ENCODE measurements around the gene SPECC1L.

The SPECC1L gene

DNA sequence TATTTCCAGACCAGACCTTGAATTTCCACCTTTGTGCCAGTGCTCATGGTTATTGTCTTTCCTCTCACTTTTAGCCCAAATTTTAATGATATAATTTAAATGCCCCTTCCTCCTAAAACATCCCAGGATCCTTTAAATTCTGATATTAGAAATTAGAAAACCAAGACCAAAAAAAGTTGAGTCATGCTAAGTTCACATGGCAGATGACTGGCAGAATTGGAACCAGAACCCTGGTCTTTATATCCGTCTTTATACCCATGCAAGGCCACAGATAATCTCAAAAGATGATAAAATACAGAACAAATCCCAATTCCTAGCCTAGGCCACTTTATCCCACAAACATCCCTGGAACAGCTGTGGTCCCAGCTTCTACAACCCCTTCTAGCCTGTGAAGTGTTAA is 183.2 kb downstream of the SPECC1L start:
- H2AFZ ChIP-seq (ENCODE audit: low read length): no peak overlapping the region

DNA sequence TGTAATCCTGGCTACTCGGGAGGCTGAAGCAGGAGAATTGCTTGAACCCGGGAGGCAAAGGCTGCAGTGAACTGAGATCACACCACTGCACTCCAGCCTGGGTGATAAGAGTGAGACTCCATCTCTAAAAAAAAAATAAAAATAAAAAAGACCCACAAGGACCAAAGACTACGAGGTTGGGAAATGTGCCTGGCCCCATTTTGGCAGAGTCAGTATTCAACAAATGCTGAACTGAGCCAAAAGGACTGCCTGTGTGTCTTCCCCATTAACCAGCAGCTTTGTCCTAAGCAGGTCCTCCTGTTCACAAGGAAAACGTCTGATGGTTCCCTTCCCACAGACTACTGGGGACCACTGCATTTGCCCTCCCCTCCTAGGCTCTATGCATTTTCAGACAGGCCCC is 184.4 kb downstream of the SPECC1L start:
- H3K36me3 ChIP-seq (ENCODE audit: insufficient read depth, low read length): no peaks in the 10 kb centered on the region
- no peak overlapping the region for H3K4me2 ChIP-seq (ENCODE audit: low read depth, low read length, poor library complexity, severe bottlenecking)
- no peaks in the 10 kb centered on the region for H3F3A ChIP-seq (ENCODE audit: low read depth)
- H3K9me3 ChIP-seq (ENCODE audit: insufficient read depth, low read depth, low read length): no peaks in the 10 kb centered on the region
- H4K20me1 ChIP-seq (ENCODE audit: insufficient read depth, low read length, poor library complexity, severe bottlenecking): no peaks in the 10 kb centered on the region
- H3K9me2 ChIP-seq (replicated peaks; ENCODE audit: low read depth, low read length): no peaks in the 10 kb centered on the region
- no peak overlapping the region for H3K9ac ChIP-seq (ENCODE audit: low read depth, low read length, poor library complexity, severe bottlenecking)
- peaks cover 16% of the 10 kb centered on the region for H3K4me1 ChIP-seq (ENCODE audit: insufficient read depth, low read length, poor library complexity, severe bottlenecking)
- H3K79me2 ChIP-seq (ENCODE audit: insufficient read depth, low read length): no peaks in the 10 kb centered on the region
- TF ChIP-seq, protein P1, sequence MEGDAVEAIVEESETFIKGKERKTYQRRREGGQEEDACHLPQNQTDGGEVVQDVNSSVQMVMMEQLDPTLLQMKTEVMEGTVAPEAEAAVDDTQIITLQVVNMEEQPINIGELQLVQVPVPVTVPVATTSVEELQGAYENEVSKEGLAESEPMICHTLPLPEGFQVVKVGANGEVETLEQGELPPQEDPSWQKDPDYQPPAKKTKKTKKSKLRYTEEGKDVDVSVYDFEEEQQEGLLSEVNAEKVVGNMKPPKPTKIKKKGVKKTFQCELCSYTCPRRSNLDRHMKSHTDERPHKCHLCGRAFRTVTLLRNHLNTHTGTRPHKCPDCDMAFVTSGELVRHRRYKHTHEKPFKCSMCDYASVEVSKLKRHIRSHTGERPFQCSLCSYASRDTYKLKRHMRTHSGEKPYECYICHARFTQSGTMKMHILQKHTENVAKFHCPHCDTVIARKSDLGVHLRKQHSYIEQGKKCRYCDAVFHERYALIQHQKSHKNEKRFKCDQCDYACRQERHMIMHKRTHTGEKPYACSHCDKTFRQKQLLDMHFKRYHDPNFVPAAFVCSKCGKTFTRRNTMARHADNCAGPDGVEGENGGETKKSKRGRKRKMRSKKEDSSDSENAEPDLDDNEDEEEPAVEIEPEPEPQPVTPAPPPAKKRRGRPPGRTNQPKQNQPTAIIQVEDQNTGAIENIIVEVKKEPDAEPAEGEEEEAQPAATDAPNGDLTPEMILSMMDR (conservative IDR thresholded peaks at IDR 0.05; ENCODE audit: low read length): no peak
- TF ChIP-seq EZH2phosphoT487 (IDR thresholded peaks at IDR 0.05; ENCODE audit: borderline replicate concordance): no peak
- no peaks in the 10 kb centered on the region for H3K27me3 ChIP-seq (ENCODE audit: insufficient read depth, low read length, poor library complexity, severe bottlenecking)
- H3K4me3 ChIP-seq (ENCODE audit: low read length, poor library complexity, severe bottlenecking): no peak overlapping the region
- peak overlapping the region; percentile 50; the same call in 1 of the 2 replicates for H2AFZ ChIP-seq (ENCODE audit: low read length)

More for the DNA sequence above, 183.2 kb downstream of the SPECC1L start:
- Histone ChIP-seq H3K4me1 (ENCODE audit: insufficient read depth, low read length, poor library complexity, severe bottlenecking) (peaks cover 21% of the 10 kb centered on the region), H3K9me2 (replicated peaks; ENCODE audit: low read depth, low read length) (no peaks in the 10 kb centered on the region), H3K79me2 (ENCODE audit: insufficient read depth, low read length) (no peaks in the 10 kb centered on the region), H3K9me3 (ENCODE audit: insufficient read depth, low read depth, low read length) (no peaks in the 10 kb centered on the region), H3K27me3 (ENCODE audit: insufficient read depth, low read length, poor library complexity, severe bottlenecking) (no peaks in the 10 kb centered on the region), H3F3A (ENCODE audit: low read depth) (no peaks in the 10 kb centered on the region), H3K36me3 (ENCODE audit: insufficient read depth, low read length) (no peaks in the 10 kb centered on the region), H3K4me2 (ENCODE audit: low read depth, low read length, poor library complexity, severe bottlenecking) (no peak overlapping the region), H3K4me3 (ENCODE audit: low read length, poor library complexity, severe bottlenecking) (no peak overlapping the region), H4K20me1 (ENCODE audit: insufficient read depth, low read length, poor library complexity, severe bottlenecking) (no peaks in the 10 kb centered on the region), H3K9ac (ENCODE audit: low read depth, low read length, poor library complexity, severe bottlenecking) (no peak overlapping the region)
- TF ChIP-seq, protein P1 (conservative IDR thresholded peaks at IDR 0.05; ENCODE audit: low read length): no peak
- no peak for TF ChIP-seq EZH2phosphoT487 (IDR thresholded peaks at IDR 0.05; ENCODE audit: borderline replicate concordance)

DNA sequence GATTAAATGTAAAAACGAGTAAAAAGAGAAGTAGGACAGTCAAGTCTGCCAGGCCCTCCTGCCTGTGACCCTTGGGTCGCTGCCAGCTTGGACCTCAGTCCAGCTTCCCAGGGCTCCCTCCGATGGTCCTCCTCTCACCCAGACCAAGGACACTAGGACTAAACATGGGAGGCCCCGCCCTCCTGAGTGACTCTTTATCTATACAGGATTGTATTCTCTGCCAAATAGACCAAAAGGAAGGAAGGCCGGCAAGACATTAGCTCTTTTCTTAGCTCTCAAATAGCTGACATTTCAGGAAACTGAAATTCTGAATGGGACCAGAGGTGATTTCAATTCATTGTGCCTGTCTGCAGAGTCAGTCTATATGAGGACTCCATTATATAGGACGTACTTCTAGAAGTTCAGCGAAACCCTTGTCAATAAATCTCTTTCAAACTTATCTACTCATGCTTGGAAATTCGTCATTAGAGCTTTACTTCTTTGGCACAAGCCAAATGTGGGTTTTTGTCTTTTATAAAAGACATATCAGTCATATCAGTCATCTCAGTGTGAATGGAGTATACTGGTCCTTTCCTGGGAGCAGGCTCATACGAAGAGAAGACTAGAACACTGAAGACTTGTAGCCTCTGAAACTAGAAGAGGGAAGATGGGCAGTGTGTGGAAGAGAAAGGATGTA is 185.3 kb downstream of the SPECC1L start:
- Histone ChIP-seq H3K9me3 (ENCODE audit: insufficient read depth, low read depth, low read length) (no peaks in the 10 kb centered on the region), H3K9ac (ENCODE audit: low read depth, low read length, poor library complexity, severe bottlenecking) (no peak overlapping the region), H2AFZ (ENCODE audit: low read length) (no peak overlapping the region), H4K20me1 (ENCODE audit: insufficient read depth, low read length, poor library complexity, severe bottlenecking) (no peaks in the 10 kb centered on the region), H3K4me2 (ENCODE audit: low read depth, low read length, poor library complexity, severe bottlenecking) (no peak overlapping the region), H3K9me2 (replicated peaks; ENCODE audit: low read depth, low read length) (no peaks in the 10 kb centered on the region), H3K36me3 (ENCODE audit: insufficient read depth, low read length) (no peaks in the 10 kb centered on the region), H3K27me3 (ENCODE audit: insufficient read depth, low read length, poor library complexity, severe bottlenecking) (no peaks in the 10 kb centered on the region), H3K79me2 (ENCODE audit: insufficient read depth, low read length) (no peaks in the 10 kb centered on the region), H3K4me3 (ENCODE audit: low read length, poor library complexity, severe bottlenecking) (no peak overlapping the region), H3K4me1 (ENCODE audit: insufficient read depth, low read length, poor library complexity, severe bottlenecking) (peaks cover 15% of the 10 kb centered on the region), H3F3A (ENCODE audit: low read depth) (no peaks in the 10 kb centered on the region)
- no peak for TF ChIP-seq EZH2phosphoT487 (IDR thresholded peaks at IDR 0.05; ENCODE audit: borderline replicate concordance)
- TF ChIP-seq, protein P1 (conservative IDR thresholded peaks at IDR 0.05; ENCODE audit: low read length): no peak

Measured in Loucy (cell line).